Heart left ventricle (tissue), 16 donors: ENCODE data around the gene CMBL. TPM values are rescaled to one million over a fixed set of nuclear protein-coding genes. Genes with fewer than 3 reads are reported as not detected.

Experiments used
- ATAC-seq, 4 donors: fragments of 200-7000 bp; cut with Tn5 transposase; one replicate each; pipeline ENCODE4 v1.9.1; 2020 to 2022; ENCODE audit warnings: moderate library complexity in 4 of 4, mild to moderate bottlenecking in 3 of 4, moderate number of reproducible peaks in 1 of 4
- DNase-seq, 5 donors: peaks; one replicate each; pipeline ENCODE4 v3.0.0-alpha.2; 2020
- H3K27ac ChIP-seq, 12 donors: fragments of 200-600 bp; sonication (generic) in 4 of 12; one replicate each; pipeline versions ENCODE4 v1.5.0 to v1.8.0; 2016 to 2022; ENCODE audit warnings: mild to moderate bottlenecking in 2 of 12
- H3K27me3 ChIP-seq, 9 donors: fragments of 200-600 bp; sonication (generic) in 2 of 9; one replicate each; pipeline versions ENCODE4 v1.5.1 to v1.8.0; 2016 to 2022; ENCODE audit warnings: mild to moderate bottlenecking in 3 of 9
- H3K36me3 ChIP-seq, 9 donors: fragments of 200-600 bp; sonication (generic) in 2 of 9; one replicate each; pipeline versions ENCODE4 v1.5.0 to v1.8.0; 2018 to 2022; ENCODE audit warnings: mild to moderate bottlenecking in 2 of 9
- H3K4me1 ChIP-seq, 12 donors: fragments of 200-600 bp; sonication (generic) in 4 of 12; one replicate each; pipeline versions ENCODE4 v1.5.0 to v1.8.0; 2016 to 2022; ENCODE audit warnings: mild to moderate bottlenecking in 3 of 12
- H3K4me3 ChIP-seq, 12 donors: fragments of 200-600 bp; sonication (generic) in 4 of 12; one replicate each; pipeline versions ENCODE4 v1.5.0 to v1.8.0; 2017 to 2022; ENCODE audit warnings: mild to moderate bottlenecking in 9 of 12, moderate library complexity in 4 of 12
- H3K9me3 ChIP-seq, 12 donors: fragments of 200-600 bp; sonication (generic) in 4 of 12; one replicate each; pipeline versions ENCODE4 v1.5.0 to v1.8.0; 2016 to 2022; ENCODE audit warnings: mild to moderate bottlenecking in 1 of 12
- POLR2A ChIP-seq, 2 donors: fragments of 450-650 bp; IDR thresholded peaks; one replicate each; pipeline ENCODE4 v1.6.1; 2017; ENCODE audit warnings: antibody characterized with exemption in 2 of 2, mild to moderate bottlenecking in 2 of 2, moderate library complexity in 2 of 2
- WGBS, 4 donors: extraction: QIAGEN DNeasy Blood & Tissue Kit in 2 of 4; methylation state at CpG; one replicate each; pipeline versions ENCODE4 v1.1.5 to v1.1.7; 2013 to 2018; 5-methylcytosine and 5-hydroxymethylcytosine counted together
- intact Hi-C, 10 donors: fragments of 100-400 bp; cut with DNase I; formaldehyde crosslinking; loops; one replicate each; pipeline versions ENCODE4 v1.11.1 to v1.14.2; 2022
- polyA plus RNA-seq, 2 donors: library from polyadenylated mRNA; stranded (reverse); fragments of 200-250 nt; gene quantifications; one replicate each; pipeline ENCODE4 v1.2.3, GENCODE V29; 2013
- total RNA-seq, 9 donors: library from RNA; depleted of rRNA in 2 of 9; stranded (reverse); fragments of >200 nt in 2 of 9; fragmentation: NEBNext Ultra II Directional in 3 of 9; extraction: Animal tissue kit (Norgen Biotek cat#: 25700) in 3 of 9; gene quantifications; one replicate each; pipeline versions ENCODE4 v1.1.0 to v1.2.4, GENCODE V29; 2016 to 2023
- TF ChIP-seq, protein P1 (sequence below), 12 donors: fragments of 200-600 bp; sonication (generic) in 4 of 12; IDR thresholded peaks; one replicate each; pipeline versions ENCODE4 v1.5.0 to v1.8.0; 2018 to 2022; ENCODE audit warnings: antibody characterized with exemption in 12 of 12, mild to moderate bottlenecking in 5 of 12
- donor health status: ischemic (EF 13 %, LVEDD 7.1; RV severe dilation, severe dysfunction).
- donor health status: healthy with polysubstance abuse.
- donor health status: DM: no; HTN: yes; CAD: no.
- donor health status: DM: no; HTN: no; CAD: no.
- donor health status: ischemic (EF 25% LVEDD 6.9; RV normal size, moderate dysfunction).
- donor health status: ischemic (EF 25% LVEDD 5.7; RV mildly dilated, moderate dysfunction).
- donor health status: healthy.
- donor health status: DM: yes; HTN: yes; CAD: no.
- donor health status: ischemic (EF 35%, LVEDD 5.7; RV mildly dilated, moderate dysfunction).
- donor health status: nonischemic (EF 11% LVEDD 7.7; RV severe dilation, severe dysfunction).
- donor health status: DM: yes; HTN: yes; CAD: no.
- donor health status: PGD.
- donor health status: ischemic (EF 29% LVEDD 5.4; RV normal size, mild dysfunction).
- donor health status: nonischemic (EF 23%, LVEDD 6.1; RV moderate dilation, normal function).

Gene CMBL
- total and polyA plus RNA-seq, 11 donors, result 12.4 to 53.5 (median 29.0) TPM

DNA sequence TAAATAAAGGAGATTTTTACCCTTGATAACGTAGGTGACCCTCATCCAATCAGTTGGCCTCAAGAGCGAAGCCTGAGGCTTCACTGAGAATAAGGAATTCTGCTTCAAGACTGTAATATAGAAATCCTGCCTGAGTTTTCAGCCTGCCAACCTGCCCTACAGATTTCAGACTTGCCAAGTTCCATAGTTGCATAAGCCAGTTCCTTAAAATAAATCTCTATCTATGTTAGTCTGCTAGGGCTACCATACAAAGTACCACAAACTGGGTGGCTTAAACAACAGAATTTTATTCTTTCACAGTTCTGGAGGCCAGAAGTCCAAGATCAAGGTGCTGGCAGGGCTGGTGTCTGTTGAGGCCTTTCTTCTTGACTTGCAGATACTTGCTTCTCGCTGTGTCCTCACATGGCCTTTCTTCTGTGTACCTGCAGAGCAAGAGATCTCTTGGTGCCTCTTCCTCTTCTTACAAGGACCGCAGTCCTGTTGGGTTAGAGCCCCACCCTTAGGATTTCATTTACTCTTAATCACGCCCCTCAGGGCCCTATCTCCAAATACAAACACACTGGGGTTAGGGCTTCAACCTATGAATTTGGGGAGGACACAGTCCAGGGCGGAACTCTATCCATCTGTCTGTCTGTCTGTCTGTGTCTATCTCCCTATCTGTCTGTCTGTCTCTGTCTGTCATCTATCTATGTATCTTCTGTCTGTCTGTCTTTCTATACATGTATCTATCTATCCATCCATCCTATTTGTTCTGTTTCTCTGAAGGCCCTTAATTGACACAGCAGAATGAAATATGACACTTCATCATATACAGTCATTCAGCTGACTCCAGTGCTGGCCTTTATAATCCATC, 17.0 kb upstream of the CMBL start:
- intact Hi-C loops, result no loop called here
- 66 to 78% (median 71%) methylated on average over 6 of the region's 6 CpGs for WGBS, 4 donors
- Histone ChIP-seq H3K27ac (peak overlapping the region in 9 of 12 donors; percentile 24 to 88 (median 70)), H3K4me3 (no peak overlapping the region), H3K9me3 (no peaks in the 10 kb centered on the region), H3K27me3 (no peaks in the 10 kb centered on the region), H3K4me1 (peaks cover 0 to 26% (median 9%) of the 10 kb centered on the region in 12 donors), H3K36me3 (no peaks in the 10 kb centered on the region)
- peak; percentile 61 to 78 (median 69) for ATAC-seq
- no peak for DNase-seq
- no peak for TF ChIP-seq POLR2A (IDR thresholded peaks at IDR 0.05)
- TF ChIP-seq, protein P1, sequence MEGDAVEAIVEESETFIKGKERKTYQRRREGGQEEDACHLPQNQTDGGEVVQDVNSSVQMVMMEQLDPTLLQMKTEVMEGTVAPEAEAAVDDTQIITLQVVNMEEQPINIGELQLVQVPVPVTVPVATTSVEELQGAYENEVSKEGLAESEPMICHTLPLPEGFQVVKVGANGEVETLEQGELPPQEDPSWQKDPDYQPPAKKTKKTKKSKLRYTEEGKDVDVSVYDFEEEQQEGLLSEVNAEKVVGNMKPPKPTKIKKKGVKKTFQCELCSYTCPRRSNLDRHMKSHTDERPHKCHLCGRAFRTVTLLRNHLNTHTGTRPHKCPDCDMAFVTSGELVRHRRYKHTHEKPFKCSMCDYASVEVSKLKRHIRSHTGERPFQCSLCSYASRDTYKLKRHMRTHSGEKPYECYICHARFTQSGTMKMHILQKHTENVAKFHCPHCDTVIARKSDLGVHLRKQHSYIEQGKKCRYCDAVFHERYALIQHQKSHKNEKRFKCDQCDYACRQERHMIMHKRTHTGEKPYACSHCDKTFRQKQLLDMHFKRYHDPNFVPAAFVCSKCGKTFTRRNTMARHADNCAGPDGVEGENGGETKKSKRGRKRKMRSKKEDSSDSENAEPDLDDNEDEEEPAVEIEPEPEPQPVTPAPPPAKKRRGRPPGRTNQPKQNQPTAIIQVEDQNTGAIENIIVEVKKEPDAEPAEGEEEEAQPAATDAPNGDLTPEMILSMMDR (IDR thresholded peaks at IDR 0.05), result no peak

DNA sequence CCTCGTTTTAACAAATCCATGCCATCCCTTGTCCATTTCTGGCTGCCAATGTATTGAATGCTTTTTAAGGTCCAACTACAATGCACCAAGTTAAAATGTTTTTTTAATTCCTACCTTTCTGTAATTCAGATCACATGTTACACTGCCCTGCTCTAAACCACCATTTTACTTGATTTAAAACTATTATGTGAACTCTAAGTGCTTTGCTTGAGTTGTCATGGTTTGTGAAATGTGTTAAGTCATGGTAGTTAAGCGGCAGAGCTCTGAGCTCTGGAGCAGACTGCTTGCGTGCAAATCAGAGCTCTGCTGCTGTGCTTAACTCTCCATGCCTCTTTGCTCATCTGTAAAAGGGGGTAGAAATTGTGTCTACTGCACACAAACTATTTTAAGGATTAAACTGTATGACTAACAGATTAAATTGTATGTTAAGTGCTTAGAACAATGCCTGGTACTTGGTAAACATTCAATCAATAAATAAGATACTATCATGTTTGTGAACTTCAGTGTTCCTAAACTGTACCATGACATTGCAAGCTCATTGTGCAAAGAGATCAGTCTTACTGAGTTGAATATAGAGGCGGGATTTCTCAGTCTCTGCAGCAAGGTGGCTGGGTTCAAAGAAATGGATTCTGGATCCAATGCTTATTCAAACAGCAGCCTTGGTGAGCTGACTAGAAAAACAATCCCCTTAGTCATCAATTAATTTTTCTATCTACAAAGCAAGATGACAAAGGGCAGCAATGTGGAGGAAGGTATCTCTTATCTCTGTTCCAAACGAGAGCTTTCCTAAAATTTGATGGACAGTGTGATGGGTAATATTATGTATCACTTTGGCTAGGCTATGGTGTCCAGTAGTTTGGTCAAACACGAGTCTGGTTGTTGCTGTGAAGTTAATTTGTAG, 16.1 kb upstream of the CMBL start:
- Histone ChIP-seq H3K27me3 (no peaks in the 10 kb centered on the region), H3K4me3 (no peak overlapping the region), H3K27ac (peak overlapping the region in 8 of 12 donors; percentile 24 to 88 (median 71)), H3K4me1 (peaks cover 0 to 22% (median 7%) of the 10 kb centered on the region in 12 donors), H3K9me3 (no peaks in the 10 kb centered on the region), H3K36me3 (no peaks in the 10 kb centered on the region)
- 50 to 71% (median 60%) methylated on average over 6 of the region's 6 CpGs for WGBS, 4 donors
- DNase-seq (no peak), ATAC-seq (peak in 1 of 4 donors; percentile 41)
- no peak for TF ChIP-seq POLR2A (IDR thresholded peaks at IDR 0.05)
- TF ChIP-seq, protein P1 (IDR thresholded peaks at IDR 0.05), result no peak
- intact Hi-C loops, result no loop called here

DNA sequence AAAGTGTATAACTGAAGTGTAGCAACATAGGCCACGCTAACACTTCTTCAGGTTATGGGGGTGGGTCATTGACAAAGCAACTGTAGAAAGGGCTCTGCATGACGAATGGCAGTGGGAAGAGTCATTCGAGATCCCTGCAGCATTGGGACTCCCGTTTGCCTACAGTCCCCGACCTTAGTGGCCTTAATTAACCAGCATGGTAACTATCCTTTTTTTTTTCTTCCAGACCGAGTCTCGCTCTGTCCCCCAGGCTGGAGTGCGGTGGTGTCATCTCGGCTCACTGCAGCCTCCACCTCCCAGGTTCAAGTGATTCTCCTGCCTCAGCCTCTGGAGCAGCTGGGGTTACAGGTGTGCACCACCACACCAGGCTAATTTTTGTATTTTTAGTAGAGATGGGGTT, 14.2 kb upstream of the CMBL start:
- no peak overlapping the region for H3K27ac ChIP-seq
- no peak overlapping the region for H3K4me3 ChIP-seq
- no peaks in the 10 kb centered on the region for H3K36me3 ChIP-seq
- H3K9me3 ChIP-seq, result no peaks in the 10 kb centered on the region
- no peaks in the 10 kb centered on the region for H3K27me3 ChIP-seq
- peaks cover 0 to 22% (median 7%) of the 10 kb centered on the region in 12 donors for H3K4me1 ChIP-seq
- DNase-seq (no peak), ATAC-seq (no peak)
- TF ChIP-seq, protein P1 (IDR thresholded peaks at IDR 0.05), result no peak
- no peak for TF ChIP-seq POLR2A (IDR thresholded peaks at IDR 0.05)
- WGBS, 4 donors, result 78 to 86% (median 82%) methylated on average over 9 of the region's 9 CpGs
- intact Hi-C loops, result no loop called here

DNA sequence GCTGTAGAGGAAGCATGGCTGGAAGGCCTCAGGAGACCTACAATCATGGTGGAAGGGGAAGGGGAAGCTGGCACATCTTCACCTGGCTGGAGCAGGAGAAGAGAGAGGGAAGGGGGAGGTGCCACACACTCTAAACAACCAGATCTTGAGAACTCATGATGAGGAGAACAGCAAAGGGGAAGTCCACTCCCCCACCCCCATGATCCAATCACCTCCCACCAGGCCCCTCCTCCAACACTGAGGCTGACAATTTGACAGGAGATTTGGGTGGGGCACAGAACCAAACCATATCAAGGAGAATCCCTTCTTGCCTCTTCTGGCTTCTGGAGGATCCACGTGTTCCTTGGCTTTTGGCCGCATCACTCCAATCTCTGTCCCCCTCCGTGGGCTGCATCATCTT, 13.1 kb upstream of the CMBL start:
- Histone ChIP-seq H3K27ac (no peak overlapping the region), H3K36me3 (no peaks in the 10 kb centered on the region), H3K27me3 (no peaks in the 10 kb centered on the region), H3K4me3 (no peak overlapping the region), H3K4me1 (peaks cover 0 to 22% (median 7%) of the 10 kb centered on the region in 12 donors), H3K9me3 (no peaks in the 10 kb centered on the region)
- intact Hi-C loops, result no loop called here
- ATAC-seq, result no peak
- no peak for DNase-seq
- WGBS, 4 donors, result 62 to 84% (median 63%) methylated on average over 3 of the region's 3 CpGs
- TF ChIP-seq, protein P1 (IDR thresholded peaks at IDR 0.05), result no peak
- TF ChIP-seq POLR2A (IDR thresholded peaks at IDR 0.05), result no peak
